Stimulated activated CD4-positive, alpha-beta T cell treated with anti-CD3 and anti-CD28 coated beads, Interleukin-2, amount 100 ng/mL, for 48 hours (primary cell): ENCODE data around the gene KCNT1.

Source experiments
- DNase-seq, 2 donors: peaks; one replicate each; pipeline ENCODE4 v3.0.0-alpha.2; 2020

KCNT1 gene

DNA sequence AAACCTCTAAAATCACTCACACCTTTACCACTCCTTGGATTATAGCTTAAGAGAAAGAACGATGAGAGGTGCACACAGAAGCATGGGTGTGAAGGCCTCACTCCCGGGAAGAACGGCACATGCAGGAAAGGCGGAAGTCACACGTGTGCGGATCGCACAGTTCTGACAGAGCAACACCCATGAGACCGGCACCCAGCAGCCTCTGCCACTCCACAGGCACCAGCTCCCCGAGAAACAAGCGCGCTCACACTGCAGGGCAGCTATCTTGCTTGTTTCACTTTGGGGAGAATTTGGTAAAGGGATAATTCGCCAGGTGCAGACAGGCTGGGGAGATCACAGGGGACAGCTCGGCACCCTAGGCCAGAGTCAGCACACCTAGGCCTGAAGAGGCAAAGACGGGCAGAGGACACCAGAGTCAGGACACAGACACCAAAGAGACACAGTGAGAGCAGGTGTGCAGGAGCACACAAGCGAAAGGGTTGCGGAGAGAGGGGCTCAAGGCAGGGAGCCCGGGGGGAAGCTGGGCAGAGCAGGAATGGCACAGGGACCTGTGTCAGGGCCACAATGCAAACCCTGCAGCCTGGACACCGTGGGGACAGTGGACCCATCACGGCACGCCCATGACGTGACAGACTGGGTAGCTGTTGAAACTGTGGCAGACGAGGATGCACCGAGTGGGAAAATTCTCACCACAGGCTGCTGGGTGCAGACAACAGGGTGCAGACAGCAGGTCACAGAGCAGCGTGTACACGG, 123.6 kb downstream of the KCNT1 start:
- no peak for DNase-seq

DNA sequence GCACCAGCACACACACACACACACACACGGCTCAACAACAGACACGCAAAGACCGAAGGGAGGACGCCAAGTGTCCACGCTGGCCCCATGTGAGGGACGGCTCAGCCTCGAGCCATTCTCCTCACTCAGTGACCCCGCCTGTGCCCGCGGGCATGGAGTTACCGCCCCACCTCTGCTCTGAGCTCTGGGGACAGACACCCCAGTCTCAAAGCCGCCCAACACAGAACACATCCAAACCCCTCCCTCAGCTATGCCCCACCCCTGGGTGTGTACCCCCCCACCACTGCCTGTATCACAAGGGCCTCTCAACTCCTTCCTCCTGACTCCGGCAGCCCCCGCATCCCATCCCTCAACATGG, 124.2 kb downstream of the KCNT1 start:
- DNase-seq: no peak

DNA sequence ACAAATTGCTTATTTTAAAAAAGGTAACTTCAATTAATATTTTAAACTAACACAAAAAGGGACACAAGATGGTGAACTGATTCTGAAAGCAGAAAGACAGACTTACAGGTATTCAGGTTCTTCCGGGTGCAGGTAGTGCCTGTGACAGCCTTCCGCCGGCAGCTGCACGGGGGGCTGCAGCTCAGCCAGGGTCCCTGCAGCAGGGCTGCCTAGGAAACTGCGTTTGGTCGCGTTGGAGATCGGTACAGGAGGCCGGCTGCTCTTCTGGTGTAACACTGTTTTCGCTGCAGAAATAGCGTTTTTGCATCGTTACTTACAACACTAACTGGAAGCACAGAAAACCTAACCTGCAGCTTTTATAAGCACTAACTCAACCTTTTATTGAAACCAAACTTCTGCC, 125.3 kb downstream of the KCNT1 start:
- DNase-seq: no peak

DNA sequence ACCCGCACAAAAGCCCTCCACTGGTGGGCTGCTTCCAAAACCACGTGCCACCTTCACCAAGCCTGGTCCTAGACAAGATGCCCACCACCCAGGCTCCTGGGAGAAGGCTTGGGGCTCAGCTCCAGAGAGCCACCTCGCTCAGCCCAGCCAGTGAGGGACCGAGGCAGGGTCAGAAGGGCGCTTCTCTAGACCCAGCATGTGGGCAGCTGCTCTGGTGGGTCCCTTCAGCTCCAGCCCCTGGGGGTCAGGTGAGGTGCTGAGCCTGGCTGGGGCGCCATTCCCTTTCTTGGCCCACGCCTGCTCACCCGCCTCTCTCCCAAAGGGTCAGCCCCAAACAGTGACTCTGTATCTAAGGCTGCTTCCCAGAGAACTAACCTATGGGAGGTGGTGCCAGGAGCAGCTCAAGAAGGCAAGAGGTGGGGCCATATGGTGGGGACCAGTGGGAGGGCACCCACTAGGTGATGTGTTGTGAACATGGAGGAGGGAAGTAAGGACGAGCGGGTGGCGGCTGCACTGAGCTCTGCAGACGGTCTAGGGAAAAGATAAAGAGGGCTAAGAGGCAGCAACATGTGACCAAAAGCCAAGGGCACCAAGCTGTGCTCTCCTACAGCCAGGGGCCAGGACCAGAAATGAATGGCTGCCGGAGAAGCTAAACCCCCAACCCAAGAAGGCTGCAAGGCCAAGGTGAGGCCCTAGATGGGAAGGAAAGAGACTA, 126.0 kb downstream of the KCNT1 start:
- no peak for DNase-seq

DNA sequence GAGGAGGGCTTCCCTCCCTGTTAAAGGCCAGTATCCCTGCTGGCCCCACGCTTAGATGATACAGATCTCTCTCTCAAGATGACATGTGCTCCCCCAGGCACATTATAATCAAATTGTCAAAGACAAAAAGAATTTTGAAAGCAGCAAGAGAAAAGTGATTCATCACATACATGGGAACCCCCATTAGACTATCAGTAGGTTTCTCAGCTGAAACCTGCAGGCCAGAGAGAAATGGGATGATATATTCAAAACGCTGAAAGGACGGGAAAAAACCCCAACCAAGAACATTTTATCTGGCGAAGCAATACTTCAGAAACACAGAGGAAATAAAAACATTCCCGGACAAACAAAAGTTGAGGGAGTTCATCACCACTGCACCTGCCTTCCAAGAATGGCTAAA, 126.7 kb downstream of the KCNT1 start:
- no peak for DNase-seq

DNA sequence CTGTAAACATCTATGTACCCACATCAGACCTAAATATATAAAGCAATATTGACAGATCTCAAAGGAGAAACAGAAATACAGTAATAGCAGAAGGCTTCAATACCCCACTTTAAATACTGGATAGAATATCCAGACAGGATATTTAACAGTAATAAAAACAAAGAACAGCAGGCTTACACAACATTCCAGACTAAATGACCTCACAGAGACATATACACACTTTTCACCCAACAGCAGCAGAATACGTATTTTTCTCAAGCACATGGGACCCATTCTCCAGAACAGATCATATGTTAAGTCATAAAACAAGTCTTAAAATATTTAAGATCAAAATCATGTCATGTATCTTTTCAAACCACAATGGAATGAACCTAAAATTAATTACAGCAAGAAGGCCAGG, 128.5 kb downstream of the KCNT1 start:
- no peak for DNase-seq

DNA sequence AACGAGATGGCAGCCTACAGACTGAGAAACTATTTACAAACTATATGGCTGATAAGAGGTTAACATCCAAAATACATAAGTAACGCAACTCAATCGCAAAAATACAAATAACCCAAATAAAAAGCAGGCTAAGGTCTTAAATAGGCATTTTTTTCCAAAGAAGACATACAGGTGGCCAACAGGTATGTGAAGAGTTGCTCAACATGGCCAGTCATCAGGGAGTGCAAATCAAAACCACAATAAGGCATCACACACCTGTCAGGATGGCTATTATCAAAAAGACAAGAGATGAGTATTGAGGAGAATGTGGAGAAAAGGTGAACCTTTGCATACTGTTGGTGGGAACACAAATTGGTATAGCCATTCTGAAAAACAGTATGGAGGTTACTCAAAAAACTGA, 131.9 kb downstream of the KCNT1 start:
- no peak for DNase-seq

DNA sequence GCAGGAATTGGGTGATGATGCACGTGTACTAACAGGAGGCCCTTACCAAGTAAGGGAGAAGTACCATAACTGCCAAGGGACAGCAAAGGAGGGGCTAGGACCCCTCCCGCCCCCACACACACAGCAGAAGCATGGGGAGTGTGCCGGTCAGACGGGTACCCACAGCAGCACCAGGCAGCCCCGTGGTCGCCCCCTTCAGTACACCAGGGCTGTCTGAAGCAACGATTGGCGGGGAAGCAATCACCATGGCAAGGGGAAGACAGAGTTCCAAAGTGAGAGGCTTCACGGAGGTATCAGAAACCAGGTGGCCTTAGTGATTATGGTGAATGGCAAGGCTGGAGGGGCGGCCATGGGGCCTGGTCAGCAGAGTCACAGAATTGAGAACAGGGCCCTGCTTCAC, 133.1 kb downstream of the KCNT1 start:
- DNase-seq: no peak

DNA sequence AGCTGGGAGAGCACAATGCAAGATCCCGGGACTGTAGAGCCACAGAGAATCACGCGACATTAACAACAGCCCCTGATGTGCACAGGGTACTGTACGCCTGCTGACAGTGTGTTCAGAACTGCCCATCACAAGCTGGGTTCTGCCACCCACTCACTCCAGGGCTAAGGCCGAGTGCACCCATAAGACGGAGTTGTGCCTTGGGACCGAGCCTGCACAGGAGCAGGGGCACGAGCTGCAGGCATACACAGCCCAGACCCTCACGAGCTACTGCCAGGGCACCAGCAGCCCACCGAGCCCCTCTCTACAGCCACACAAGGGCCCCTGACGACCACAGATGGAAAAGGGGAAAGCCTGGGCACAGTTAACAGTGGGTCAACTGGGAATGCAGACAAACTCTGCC, 137.5 kb downstream of the KCNT1 start:
- DNase-seq: no peak

DNA sequence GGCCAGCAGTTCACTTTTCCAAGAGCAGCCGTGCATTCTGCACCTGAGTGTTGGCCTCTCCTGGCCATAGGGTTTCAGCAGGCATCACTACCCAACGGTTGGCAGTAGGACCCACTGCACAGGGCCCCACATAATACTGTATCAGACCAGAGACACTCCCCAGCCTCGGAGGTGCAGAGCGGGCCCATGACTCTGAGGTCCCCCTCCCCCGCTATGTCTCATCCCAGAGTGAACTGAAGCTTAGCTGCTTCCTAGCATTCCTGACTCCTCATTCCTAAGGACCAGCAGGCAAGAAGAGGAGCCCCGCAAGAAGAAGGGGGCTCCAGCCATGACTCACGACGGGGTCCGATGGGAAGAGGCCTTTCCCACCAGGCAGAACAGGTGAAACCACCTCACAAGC, 138.1 kb downstream of the KCNT1 start:
- DNase-seq: no peak

DNA sequence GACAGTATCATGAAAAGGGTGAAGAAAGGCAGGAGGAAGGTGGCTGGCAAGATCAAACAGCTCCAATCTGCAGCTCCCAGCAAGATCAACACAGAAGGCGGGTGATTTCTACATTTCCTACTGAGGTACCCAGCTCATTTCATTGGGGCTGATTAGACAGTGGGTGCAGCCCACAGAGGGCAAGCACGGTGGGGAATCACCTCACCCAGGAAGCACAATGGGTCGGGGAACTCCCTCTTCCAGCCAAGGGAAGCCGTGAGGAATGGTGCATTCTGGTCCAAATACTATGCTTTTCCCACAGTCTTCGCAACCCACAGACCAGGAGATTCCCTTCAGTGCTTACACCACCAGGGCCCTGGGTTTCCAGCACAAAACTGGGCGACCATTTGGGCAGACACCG, 138.6 kb downstream of the KCNT1 start:
- no peak for DNase-seq
